Stimulated activated CD8-positive, alpha-beta memory T cell treated with anti-CD3 and anti-CD28 coated beads, Interleukin-7, amount 100 ng/mL, for 24 hours (primary cell): ENCODE results near the gene CHAF1A.

Source experiments
- DNase-seq: peaks from one replicate; pipeline ENCODE4 v3.0.0-alpha.2; 2020; ENCODE audit warnings: low read depth

Gene CHAF1A

DNA sequence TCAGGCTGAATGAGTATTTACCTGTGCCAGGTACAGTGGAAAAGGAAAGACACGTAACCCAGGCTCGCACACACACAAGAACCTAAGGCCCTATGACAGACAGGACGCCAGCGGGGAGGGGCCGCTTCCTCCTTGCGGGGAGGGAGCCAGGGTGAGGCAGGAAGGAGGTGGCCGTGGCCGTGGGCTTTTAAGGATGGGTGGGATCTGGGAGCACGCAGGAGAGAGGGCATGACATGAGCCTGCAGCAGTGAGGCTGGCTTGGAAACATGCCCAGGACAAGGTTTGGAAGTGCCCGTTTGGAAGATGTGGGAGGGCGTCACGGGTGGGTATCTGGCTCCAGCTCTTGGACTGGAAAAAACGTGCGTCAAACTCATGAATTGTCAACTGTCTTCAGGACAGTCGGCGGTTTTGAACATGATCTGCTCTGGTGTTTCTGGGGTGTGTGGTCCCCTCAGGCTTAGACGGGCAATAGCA is 22.1 kb upstream of the CHAF1A start:
- no peak for DNase-seq

DNA sequence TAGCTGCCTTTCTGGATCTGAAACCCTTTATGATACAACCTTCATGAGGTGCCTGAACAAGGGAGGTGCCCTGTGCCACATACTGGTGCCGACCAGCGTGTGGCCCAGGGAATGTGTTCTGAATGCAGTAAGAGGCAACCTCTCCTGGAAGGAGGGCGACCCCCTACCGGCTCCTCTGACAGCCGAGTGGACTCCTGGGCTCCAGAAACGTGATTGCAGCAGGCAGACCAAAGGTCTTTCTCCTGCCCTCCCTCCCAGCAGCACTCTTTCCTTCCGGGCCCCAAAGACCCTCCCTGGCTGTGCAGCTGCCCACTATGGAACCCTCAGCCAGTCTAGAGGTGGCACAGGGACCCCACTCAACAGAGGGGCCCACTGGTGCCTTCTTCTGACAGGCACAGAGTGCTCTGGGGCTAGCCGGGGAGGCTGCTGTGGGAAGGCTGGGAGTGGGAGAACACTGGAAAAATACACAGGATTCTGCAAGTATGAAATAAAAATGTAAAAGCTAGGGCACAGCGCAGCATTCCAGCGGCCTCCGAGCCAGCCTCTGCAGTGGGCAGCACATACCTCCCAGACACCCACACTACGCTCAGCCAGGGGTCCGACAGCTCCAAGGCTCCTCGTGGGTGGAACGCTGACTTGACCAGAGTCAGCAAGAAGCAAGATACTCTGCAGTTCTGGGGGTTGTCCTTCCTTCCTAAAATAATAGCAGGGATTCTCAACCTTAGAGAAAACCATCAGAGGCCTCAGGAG is 17.0 kb upstream of the CHAF1A start:
- DNase-seq = no peak

DNA sequence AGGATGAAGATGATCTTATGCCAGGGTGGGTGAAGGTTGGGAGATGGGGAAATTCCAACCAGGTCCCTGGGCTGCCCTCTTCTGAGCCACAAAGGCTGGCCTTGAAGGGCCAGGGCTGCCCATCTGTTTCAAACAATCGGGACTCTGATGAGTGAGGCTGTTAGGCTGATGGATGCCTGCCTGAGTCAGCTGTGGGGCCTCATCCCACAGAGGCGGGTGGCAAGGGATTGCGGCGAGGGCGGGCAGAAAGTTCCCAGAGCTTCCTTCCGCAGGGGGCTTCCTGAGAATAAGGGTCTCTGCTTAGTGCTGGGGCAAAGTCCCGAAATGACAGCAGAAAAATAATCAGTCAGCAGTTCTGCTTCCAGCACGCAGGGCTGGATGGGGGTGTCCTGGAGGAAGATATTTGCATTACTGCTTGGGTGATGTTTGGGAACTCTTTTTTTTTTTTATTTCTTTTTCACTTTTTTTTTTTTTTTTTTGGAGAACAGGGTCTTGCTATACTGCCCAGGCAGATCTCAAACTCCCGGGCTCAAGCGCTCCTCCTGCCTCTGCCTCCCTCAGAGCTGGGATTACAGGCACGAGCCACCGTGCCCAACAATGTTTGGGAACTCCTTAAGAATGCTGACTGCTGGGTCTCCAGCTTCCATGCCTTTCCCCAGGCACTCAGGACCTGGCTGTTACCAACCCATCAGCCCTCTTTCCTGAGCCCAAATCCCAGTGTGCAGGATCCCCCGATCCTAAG is 16.2 kb upstream of the CHAF1A start:
- DNase-seq = no peak

DNA sequence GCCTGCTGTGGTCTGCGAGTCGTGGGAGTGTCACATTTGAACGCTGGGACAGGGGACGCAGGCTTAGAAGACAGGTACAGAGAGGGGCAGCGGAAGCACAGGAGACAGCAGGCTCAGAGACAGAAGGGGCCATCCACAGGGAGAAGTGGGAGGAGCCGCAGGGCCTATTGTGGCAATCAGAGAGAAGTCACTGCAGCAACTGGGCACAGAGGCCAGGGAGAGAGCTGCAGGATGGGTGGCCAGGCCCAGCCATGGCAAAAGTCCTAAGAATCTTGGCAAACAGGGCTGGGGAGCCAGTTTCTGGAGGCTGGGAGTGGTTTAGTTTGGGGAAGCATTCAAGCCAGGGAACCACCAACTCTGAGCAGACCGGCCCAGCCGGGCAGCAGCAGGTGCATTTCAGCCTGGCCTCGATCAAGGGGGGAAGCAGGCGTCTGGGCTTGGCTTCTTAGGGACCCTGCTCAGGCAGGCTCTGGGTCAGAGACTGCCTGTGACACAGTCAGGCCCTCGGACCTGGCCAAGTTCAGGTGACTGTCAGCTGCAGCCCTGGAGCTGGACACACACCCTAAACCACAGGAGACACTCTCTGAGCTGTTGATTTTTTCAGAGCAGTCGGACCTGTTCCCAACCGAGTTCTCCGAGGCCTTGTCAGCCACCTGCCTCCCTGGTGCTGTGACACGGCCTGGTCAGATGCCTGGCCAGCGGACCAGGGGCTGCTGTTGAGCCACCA is 13.9 kb upstream of the CHAF1A start:
- DNase-seq = no peak

DNA sequence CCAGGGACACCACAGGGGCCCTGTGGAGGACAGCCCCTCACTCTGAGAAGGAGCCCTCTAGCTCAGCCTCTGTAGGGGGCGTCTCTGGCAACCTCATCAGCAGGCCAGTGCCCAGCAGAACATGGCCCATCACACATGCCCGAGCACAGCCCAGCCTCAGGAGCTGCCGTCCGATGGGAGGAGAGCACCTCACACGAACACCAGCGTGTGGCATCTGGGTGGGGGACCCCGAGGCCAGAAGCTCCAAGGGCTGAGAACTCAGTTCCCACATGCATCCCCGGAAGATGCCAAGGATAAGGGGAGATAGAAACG is 13.4 kb upstream of the CHAF1A start:
- DNase-seq = no peak

DNA sequence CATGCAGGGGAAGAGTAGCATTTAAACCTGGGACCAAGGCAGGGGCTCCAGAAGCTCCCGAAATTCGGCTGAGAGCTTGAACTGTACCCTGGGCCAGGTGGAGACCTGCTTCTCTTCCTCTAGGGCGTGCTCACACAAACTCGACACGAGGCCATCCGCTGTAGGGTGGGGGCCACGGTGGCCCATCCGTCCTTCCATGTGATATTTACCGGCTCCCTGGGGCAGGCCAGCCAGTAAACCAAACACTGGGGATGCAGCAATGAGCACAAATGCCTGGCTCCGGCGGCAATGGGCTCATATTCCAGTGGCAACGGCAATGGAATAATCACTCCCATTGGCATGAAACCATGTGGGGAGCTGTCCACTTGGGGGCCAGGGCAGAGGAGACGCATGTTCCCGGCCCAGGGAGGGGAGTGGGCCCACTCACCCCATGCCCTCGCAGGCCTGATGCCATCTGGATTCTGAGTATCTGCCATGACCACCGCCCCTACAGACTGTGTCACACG is 12.9 kb upstream of the CHAF1A start:
- DNase-seq = no peak

DNA sequence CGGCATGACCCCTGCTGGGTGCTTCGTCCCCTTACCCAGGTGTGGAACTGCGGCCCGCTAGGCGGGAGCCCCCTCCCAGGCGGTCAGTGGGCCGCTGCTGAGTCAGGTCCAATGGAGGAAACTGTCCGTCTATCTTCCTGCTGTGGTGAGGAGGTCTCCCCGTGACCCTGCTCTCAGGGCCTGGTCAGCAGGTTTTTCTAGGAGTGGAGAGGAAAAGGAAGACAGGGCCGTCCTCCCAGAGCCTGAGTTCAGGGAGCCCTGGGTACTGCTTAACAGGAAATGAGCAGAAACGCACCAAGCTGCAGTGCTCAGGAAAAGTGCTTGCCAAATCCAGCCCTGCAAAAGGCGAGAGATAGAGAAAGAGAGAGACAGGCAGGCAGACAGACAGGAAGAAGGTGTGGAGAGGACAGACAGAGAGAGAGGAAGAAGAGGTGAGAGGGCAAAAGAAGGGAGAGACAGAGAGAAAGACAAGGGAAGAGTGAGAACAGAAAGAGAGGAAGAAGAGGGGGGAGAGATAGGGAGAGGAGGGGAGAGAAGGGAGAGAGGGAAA is 12.3 kb upstream of the CHAF1A start:
- DNase-seq = no peak

DNA sequence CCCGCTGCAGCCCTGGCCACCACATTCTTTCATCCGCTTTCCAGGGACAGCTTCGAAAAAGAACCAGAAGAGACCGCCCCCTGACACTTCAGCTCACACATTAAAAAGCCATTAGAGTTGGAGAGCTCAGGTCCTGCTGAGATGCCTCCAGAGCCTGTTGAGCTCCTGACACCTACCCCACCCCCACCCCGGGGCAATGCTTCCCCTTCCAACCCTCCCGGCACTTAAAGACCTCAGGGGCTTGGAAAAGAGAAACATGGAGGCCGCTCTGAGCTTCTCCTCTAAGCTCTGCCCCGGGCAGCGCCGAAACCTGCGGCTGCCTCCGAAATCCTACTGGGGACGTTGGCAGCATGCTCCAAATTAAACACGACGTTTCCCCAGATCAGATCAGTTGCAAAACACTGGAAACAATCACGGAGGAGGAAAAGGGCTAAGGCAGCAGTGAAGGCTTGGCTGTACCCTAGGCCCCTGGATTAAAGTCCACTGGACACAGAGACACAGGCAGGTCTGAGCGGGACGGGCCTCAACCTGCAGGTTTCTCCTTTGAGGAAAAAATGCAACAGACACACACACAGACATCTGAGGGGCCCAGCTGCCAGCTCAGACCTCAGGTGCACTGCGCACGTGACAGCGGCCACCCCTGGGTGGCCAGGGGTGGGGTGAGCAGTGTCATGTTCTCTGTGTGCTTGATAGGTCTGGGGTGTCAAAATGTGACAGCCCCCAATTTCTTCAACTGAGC is 11.7 kb upstream of the CHAF1A start:
- DNase-seq = no peak

DNA sequence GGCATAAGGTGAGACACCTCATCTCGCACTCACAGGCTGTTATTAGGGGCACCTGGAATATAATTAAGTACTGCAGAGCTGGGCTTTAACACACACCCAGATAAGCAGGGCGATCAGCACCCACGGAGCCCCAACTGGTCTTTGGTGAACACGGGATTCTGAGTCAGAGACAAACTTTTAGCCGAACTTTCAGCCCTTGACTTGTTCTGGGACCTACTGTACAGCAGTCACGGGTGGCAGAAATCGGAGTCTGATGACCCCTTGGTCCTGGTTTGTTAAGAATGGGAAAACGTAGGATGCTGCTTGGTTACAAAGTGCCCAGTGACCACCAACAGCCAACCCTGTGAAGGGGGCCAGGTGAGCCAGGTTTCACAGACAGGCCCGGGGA is 11.1 kb upstream of the CHAF1A start:
- no peak for DNase-seq

DNA sequence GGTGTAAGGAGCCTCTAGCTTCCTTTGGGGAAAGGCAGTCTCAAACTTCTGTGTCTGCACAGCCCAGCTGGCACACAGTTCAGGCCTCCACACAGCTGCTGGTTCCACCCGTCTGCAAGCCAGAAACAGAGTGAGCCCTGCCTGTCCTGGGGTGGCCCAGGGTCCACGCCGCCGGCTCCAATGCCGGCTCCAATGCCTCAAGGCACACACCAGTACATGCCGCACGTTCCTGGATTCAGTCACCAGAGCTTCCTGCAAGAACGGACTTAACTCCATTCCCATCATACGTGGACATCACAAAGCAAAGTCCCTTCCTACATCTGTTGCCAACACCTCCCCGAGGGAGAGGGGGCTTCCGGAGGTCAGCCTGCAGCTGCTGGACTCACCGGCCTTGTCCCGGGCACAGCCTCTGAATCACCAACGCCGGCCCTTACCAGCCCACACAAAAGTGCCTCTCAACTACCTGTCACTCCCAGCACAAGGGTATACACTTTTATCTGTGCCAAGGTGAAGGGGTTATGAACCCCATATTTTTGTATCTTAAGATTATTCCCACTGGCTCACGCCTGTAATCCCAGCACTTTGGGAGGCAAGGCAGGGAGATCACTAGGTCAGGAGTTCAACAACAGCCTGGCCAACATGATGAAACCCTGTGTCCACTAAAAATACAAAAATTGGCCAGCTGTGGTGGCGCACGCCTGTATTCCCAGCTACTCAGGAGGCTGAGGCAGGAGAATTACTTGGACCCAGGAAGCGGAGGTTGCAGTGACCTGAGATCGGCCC is 10.5 kb upstream of the CHAF1A start:
- DNase-seq = no peak

DNA sequence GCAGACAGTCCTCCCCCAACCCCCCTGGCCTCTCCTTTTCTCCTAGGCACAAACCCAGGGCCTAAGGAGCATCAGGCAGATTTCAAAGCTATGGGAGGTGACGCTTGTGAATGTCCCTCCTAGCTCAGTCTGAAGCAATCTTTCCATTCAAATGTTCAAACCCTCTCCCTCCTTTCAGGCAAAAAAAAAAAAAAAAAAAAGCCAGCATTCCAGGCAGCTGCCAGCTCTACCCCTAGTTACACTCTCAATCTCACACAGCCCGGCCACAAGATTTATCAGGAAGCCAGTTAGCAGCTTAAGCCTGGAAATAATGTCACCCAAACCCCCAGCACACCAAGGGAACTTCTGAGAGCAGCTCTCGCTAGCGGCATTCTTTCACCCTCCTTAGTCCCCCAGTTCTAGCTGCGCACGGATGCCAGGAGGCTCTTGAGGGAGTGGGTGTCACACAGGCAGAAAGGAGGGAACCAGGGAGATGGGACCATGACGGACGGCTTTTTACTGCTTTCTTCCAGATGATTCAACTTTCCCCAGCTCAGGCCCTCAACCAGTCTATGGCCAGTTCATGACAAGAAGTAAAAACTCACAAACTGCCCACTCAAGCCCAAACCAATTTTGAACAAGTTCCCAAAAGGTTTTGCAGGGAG is 8.4 kb upstream of the CHAF1A start:
- DNase-seq = no peak

DNA sequence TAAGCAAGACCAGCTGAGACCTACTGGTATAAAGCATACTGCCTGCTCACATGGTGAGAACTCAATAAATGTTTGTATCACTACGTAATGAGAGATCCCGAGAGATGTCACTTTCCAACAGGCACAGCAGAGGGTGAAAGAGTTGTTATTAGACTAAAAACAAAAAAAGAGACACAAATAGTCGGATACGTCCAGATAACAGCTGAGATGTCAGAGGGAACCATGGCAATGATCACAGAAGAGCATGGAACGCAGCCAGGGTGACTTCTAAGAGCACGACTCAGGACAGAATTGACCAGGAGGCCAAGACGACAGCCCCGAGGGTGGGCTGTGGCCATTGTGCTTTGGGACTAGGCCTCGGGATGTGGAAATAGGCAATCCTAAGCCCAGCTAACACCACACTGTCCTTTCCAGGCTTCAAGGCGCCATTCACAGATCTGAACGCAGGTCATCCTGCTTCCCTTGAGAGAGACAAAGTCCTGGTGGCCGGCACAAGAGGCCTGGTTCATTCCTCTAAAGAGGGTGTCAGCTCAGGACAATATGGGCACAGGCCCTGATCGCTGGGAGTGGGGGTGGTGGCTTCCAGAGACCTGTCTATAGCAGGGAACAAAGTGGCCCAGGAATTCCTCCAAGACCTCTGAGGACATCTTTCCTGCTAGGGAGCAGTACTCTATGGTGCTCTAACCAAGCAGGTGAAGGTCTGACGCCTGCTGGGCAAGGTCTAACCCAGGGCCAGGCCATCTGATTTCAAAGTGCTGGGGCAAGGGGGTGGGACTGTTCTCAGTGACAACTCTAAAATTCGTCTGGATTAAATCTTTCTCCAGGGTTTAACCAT is 5.3 kb upstream of the CHAF1A start:
- no peak for DNase-seq

DNA sequence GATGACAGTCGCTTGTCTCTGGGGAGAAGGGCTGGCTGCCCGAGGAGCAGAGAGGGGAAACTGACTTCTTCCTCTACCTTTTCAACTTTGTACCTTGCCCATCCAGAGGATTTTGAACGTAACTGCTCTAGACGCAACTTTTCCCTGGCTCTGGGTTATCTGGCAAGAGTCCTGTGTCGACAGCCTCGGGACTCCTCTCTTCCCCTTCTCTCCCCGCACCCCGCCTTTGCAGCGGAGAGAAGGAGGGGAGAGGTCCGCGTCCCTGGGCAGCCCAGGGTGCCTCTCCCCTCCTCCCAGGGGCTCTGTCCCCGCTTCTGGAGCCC is 2.7 kb upstream of the CHAF1A start:
- no peak for DNase-seq

DNA sequence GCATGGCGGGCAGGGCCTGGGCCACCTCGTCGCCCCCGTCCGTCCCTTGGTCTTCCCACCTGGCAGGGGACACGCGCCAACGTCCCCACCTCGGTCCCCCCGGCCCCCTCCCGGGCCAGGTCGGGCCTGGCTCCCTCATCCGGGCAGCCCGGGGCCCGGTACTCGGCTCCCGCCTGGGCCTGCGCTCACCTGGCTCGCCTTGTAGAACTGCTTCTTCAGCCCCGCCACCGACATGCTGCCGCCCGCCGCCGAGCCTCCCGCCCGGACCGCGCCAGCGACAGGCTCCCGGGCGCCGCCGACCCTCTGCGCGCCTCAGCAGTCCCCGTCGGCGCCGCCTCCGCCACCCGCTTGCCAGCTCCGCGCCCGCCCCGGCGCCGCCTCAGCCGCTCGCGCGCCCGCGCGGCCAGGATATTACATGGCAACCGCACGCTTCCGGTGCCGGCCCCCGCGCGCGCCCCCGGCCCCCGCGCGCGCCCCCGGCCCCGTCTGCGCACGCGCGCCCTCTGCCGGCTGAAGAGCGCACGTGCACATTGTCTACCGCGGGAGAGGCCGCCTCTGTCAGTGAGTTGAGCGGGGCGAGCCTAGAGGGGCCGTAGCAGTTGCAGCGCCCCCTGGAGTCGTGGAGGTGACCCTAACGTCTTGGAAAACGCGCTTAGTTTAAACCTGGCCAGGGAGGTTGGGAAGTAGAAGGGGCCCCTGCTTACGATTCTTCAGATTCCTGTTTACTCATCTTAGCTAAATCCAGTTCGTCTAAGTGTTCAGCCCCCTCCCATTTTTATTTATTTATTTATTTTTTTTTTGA is 2.1 kb upstream of the CHAF1A start, which contains the start of gene SH3GL1:
TSS of gene SH3GL1 (minus strand) at position 413 of the 802 bp plus-strand sequence. CDS start at position 234, 179 bp downstream.
- peak; percentile 90 for DNase-seq

DNA sequence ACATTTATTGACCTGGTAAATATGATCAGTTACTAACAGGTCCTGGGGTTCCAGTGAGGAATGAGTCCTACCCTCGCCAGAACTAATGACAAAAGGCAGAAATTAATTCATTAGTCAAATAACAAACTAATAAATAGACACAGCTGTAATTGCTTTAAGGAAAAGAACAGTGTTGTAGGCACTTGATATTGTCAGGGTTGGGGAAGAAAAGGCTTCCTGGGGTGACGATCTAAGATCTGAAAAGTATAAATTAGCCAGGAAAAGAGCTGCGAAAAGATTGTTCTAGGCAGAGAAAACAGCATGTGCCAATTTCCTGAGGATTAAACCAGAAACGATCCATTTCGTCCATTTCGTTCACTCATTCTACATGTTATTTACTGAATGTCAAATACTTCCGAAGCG is 670 bp upstream of the CHAF1A start:
- DNase-seq = no peak

DNA sequence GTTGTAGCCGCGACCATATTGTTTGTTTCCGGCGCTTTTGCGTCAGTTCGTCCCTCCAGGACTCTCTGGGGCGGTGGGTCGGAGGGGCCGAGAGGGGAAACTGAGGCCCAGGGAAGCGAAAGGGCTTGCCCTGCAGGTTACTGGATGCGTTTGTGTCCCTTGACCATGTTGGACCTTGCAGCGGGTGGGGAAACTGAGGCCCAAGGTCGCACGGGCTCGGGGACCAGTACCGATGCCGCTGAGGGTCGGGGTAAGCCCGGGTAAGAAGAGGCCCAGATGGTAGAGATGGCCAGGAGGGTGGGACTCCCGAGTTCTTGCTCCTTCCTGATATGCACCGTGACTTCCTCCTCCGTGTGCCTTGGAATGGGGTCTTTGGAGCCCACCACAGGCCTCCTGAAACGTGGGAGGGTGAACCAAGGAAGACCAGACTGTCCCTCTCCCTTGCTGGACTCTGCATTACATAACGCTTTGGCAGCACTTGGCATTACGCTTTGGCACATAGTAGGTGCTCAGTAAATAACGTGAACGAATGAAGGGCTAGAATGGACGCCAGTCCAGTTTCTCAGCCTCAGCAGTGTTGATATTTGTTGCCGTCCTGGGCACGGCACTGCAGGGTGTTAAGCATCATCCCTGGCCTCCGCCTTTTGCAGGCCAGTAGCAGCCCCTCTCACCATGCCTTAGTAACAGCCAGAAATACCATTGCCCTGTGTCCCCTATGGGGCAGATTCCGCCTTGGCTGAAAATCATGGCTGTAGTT is 743 bp downstream of the CHAF1A start:
- DNase-seq = no peak

DNA sequence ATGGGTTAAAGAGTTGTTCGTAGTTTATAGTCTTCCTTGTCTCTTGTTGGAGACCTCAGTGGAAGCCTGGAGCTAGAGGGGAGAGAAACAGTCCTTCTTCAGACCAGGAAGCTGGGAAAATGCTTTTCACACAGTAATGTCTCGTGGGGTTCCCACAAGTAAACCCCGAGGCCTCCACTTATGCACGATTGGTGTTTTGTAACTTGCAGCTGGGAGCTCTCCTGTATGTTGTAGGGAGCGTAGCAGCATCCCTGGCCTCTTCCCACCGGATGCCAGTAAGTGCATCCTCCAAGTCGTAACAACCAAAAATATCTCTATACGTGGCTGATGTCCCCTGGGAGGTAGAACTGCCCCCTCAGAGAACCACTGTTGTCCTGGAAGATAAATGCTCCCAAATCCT is 3.5 kb downstream of the CHAF1A start:
- DNase-seq = no peak

DNA sequence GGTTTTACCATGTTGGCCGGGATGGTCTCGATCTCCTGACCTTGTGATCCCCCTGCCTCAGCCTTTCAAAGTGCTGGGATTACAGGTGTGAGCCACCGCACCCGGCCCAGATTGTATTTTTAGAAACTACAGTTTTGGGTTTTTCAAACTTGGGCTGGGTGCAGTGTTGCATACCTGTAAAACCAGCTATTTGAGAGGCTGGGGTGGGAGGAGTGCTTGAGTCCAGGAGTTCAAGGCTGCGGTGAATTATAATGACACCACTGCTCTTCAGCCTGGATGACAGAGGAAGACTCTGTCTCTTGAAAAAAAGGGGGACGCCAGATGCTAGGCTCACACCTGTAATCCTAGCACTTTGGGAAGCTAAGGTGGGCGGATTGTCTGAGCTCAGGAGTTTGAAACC is 4.2 kb downstream of the CHAF1A start:
- DNase-seq = no peak
